Fibroblast of pulmonary artery (primary cell): ENCODE results near the gene PTPRN2.

Experiments
- DNase-seq: peaks from one replicate; pipeline ENCODE4 v3.0.0-alpha.2; 2010; ENCODE audit warnings: low read depth
- H3K4me3 ChIP-seq: replicated peaks from 2 replicates; pipeline ENCODE4 v1.5.1; 2011; ENCODE audit warnings: low read depth, mild to moderate bottlenecking, control low read depth, low read length, moderate library complexity
- TF ChIP-seq, protein P1 (sequence below): IDR thresholded peaks from 2 replicates; pipeline ENCODE4 v1.5.1; 2011; ENCODE audit warnings: mild to moderate bottlenecking, control low read depth, low read length, inconsistent platforms; ENCODE audit errors: missing control alignments

The PTPRN2 gene

DNA sequence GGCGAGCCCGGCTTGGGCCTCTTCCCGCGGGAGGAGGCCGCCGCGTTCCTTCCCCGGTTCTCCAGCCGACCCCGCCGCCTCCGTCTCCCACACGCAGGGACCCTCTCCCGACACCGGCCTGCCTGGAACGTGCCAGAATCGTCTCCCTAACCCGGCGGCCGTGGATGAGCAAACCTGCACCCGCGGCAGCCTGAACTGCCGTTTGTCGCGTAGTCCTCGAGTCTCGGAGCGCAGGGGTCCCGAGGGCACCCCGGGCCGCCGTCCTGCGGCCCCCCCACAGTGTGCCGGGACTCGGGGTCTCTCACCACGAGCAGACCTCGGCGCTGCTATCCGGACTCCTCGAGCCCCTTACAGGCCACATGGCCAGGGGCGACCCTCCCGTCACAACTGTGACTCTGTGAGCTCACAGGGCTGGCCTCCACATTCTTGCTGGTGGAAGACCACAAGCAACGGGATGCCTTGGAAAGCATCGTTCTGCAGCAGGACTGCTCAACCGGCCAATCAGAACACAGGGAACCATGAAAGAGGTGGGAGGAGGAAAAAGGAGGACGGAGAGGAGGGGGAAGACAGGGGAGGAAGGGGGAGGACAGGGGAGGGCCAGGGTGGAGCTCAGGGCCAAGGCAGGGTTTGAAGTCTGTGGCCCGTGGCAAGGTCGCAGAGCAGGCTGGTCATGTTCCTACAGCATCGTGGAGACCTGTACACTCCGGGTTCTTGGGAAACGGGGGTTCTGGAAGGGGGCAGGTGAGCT lies 973.9 kb downstream of the PTPRN2 start:
- no peak for DNase-seq
- TF ChIP-seq, protein P1, sequence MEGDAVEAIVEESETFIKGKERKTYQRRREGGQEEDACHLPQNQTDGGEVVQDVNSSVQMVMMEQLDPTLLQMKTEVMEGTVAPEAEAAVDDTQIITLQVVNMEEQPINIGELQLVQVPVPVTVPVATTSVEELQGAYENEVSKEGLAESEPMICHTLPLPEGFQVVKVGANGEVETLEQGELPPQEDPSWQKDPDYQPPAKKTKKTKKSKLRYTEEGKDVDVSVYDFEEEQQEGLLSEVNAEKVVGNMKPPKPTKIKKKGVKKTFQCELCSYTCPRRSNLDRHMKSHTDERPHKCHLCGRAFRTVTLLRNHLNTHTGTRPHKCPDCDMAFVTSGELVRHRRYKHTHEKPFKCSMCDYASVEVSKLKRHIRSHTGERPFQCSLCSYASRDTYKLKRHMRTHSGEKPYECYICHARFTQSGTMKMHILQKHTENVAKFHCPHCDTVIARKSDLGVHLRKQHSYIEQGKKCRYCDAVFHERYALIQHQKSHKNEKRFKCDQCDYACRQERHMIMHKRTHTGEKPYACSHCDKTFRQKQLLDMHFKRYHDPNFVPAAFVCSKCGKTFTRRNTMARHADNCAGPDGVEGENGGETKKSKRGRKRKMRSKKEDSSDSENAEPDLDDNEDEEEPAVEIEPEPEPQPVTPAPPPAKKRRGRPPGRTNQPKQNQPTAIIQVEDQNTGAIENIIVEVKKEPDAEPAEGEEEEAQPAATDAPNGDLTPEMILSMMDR, result no peak
- no peak overlapping the region for H3K4me3 ChIP-seq

DNA sequence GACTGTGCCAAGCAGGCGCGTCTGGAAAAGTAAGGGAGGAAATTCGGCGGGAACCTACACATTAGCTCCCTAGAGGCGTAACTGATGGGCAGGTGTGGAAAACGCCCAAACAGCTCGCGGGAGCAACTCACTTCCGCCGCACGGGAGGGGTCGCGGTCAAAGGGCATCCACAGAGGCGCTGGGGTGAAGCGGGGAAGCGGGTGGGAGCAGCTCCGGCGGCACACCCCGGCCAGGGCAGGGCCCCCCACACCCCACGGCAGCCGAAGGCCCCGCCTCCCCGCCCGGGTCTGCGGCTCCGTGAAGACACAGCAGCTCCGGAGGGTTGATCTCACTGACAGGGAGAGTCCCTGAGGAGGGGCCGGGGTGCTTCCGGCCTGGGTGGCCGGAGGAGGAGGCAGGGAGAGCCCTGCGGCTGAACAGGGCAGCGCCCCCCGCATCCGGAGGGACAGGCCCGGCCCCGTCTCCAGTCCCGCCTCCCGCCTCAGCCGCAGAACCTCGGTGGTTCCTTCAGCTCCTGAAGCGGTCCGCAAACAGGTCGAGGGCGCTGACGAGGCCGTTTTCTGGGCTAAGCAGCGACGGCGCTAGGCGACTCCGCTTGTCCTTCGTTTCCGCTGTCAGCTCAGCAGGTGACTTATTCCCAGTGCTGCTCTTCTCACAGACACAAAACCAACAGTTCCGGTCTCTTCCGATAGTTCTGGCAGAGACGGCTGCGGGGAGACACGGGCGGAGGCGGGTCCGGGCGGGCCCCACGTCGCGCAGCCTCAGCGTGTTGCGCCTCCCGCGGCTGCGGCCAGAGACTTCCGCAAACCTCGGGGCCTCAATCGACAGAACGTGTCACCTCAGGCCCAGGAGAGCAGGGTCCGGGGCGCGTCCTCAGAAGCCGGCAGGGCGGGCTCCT lies 974.7 kb downstream of the PTPRN2 start:
- TF ChIP-seq, protein P1, result no peak
- DNase-seq, result no peak
- no peak overlapping the region for H3K4me3 ChIP-seq

DNA sequence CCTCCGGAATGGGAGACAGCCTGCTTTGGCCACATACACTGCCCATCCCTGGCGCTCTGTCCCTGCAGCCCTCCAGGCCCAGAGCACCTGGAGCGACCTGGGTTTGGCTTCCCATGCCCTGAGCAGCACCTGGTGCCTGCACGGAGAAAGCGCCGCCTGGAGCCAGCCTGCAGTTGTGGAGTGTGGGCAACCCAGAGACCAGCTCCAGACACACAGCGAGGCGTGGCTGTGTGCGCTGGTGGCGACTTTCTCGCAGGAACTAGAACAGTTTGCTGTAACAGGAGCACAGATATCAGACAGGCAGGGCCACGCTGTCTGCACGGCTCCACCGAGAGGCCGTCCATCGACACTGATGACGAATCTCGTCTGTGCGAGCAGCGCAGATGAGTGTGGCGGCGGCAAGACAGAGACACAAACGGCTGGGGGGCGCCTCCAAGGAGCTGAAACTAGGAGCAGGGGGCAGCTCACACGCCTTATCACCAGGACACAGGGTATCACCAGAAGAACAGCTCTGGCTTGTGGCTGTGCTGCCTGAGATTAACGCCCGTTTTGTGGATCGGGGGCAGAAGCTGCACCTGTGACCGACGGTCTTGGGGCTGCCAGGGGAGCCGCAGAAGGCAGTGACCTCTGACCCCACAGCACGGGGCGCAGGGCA lies 975.5 kb downstream of the PTPRN2 start:
- TF ChIP-seq, protein P1, result no peak
- H3K4me3 ChIP-seq, result no peak overlapping the region
- no peak for DNase-seq

DNA sequence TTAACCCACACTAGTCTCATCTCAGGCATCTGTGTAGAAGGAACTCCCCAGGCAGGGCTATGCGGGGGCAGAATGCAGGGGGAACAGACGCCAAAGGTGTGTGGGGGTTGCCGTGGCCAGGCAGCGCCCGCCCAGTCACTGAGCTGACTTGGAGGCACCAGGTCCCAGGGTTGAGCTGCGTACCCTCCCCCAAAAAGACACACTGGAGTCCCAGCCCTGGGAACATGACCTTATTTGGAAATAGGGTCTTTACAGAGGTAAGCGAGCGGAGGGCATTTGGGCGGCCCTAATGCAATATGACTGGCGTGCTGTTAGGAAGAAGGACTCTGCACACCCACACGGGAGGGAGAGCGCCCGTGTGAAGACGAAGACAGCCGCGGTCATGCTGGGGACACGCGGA lies 976.3 kb downstream of the PTPRN2 start:
- H3K4me3 ChIP-seq, result no peak overlapping the region
- no peak for DNase-seq
- TF ChIP-seq, protein P1, result no peak

DNA sequence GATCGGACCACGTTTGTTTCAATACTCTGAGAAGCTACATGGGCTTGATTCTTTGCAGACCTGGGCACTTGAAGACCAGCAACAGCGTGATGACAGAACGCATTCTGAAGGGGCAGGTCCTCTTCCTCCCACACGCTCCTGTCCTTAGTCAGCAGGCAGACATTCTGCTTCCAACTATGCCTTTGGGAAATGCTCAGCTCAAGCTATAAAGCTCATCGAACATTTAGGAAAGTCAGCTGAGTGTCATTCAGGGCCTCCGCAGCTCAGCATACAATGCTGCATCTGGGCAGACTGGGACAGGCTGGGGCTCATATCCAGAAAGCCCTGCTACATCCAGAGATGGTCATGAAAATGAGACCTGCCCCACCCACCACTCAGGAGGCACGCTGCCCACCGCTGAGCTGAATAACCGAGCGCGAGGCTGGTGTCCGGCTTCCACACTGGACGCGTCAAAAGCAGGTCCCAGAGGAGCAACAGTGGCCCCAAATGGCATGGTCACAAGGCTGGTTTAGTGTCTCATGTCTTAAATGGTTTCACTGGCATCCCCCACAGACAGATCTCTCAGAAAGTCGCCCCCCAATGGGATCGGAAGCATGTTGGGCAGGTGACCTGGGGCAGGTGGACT lies 976.8 kb downstream of the PTPRN2 start:
- DNase-seq, result no peak
- TF ChIP-seq, protein P1, result no peak
- H3K4me3 ChIP-seq, result no peak overlapping the region

DNA sequence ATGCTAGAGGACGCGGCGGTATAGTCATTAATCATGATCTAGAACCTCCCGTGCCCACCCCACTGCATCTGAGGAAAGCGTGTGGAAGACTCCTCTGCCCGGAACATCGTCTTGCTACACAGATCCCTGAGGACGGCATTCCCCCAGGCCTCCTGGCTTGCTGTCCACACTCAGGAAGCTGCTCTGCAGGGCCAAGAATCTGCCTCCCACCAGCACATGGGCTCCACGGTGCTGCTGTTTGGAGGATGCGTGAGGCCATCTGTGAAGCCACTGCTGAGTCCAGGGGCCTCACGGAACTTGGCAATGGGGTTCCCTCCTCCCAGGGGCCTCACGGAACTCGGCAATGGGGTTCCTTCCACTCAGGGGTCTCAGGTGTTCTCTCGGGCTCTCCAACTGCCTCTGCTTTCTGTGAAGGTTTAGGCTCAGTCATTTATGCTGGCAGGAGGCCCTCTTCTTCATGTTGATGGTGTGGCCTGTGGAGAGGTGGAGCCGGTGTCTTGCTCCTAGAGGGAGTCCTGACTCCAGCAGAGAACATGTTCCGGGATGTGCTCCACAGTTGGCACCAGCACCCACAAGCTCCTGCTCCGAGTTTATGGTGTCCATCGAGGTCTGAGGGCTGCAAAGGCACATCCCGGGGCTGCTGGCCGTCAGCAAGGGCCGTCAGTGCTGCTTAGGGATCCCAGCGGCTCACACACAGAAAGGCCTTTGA lies 977.5 kb downstream of the PTPRN2 start:
- TF ChIP-seq, protein P1, result no peak
- DNase-seq, result no peak
- no peak overlapping the region for H3K4me3 ChIP-seq
